Measurements from ENCODE around the gene PTPRG. TPM values are rescaled to one million over a fixed set of nuclear protein-coding genes. Genes with fewer than 3 reads are reported as not detected.

PTPRG gene
- polyA plus RNA-seq, 5 donors: 28.0 to 55.8 (median 48.4) TPM

GRCh38 chr3:62261736-62262135 lies 700.4 kb downstream of the PTPRG start:
- no peak for DNase-seq

DNA sequence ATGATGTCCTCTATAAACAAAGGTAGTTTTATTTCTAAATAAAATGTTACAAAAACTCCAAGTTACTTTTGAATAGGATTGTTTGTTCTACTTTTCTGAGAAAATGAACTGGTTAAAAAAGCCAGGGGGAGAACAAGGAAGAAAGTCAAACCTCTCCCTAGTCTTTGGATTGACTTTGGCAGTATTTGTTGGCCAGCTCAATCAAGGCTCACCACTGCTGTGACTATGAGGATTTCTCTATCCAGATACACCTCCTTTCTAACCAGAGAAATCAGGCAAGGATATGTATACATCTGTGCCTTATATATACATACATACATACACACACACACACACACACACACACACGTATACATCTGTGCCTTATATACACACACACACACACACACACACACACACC lies 704.2 kb downstream of the PTPRG start:
- no peak for DNase-seq

DNA sequence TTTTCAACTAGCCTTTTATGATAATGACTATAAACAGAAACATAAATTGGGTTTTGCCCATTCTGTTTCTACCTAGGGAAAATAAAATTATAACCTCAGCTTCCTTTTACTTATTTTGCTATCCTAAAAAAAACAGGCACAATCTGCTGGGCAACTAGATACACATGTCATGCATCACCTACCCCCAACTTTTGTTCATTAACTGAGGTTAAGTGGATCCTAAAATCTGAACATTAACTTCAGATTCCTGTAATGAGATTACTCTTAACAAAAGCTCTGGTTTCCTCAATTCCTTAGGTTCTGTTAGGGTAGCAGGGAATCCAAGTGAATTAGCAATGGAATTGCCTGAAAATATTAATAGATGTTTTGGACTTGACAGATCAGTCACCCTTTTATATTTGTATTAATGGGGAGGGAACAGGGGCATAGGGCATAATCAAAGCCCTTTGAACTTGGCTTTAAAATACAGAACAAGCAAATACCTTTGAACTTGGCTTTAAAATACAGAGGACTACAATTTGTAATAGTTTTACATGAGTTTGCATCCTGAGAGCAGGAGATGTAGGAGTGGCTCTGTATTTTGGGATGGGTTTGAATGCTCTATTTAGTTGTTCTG lies 705.4 kb downstream of the PTPRG start:
- DNase-seq: no peak

GRCh38 chr3:62276658-62277180 lies 715.3 kb downstream of the PTPRG start:
- no peak for DNase-seq

DNA sequence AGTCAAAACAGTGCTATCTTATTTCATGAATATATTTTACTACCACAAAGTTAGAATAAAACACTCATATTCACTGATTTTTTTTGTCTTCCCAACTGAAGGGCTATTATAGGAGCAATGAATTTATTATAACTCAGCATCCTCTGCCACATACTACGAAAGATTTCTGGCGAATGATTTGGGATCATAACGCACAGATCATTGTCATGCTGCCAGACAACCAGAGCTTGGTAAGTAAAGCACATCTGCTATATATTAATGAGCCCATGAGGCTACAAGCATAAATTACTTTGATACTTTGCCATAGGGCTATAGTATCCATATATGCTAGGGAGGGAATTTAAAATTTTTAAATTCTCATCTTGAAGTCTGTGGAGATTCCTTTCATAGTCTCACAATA lies 716.1 kb downstream of the PTPRG start:
- no peak for DNase-seq

DNA sequence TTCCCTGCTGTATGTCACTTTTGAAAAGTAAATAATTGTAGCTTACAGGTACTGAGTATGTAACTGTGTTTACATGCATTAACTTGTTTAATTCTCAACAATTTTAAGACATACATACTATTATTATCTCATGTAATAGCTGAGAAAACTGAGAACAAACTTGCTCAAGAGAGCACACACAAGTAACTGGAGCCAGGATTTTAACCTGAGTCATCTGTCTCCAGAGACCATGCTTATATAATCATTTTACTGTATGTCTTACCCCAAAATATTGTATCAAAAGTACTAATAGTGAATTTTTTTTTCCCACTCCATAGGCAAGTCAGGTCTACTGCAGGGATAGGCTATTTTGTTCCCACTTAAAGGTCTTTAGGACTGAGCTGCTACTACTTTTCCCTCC lies 716.6 kb downstream of the PTPRG start:
- no peak for DNase-seq

- DNase-seq: no peak
Observed at GRCh38 chr3:62281726-62282125, 720.4 kb downstream of the PTPRG start.

- DNase-seq: no peak
Observed at GRCh38 chr3:62284442-62284841, 723.1 kb downstream of the PTPRG start.

- no peak for DNase-seq
Observed at GRCh38 chr3:62287392-62287927, 726.1 kb downstream of the PTPRG start.

DNA sequence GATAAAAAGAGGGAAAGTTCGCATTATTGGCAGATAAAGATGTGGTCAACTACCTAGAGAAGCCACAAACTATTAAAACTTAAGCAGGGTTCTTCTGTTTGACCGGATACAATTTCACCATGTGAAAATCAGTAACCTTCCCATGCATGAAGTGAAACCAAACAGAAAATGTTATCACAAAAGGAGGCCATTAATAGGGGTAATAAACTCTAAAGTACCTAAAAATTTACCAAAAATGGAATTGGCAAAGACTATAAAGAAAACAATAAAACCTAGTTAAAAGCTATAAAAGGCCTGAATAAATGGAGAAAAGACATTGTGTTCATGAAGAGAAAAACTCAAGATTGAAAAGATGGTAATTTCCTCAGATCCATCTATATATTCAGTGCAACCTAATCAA lies 728.6 kb downstream of the PTPRG start:
- DNase-seq: no peak

GRCh38 chr3:62293051-62293780 lies 731.8 kb downstream of the PTPRG start:
- DNase-seq: no peak

DNA sequence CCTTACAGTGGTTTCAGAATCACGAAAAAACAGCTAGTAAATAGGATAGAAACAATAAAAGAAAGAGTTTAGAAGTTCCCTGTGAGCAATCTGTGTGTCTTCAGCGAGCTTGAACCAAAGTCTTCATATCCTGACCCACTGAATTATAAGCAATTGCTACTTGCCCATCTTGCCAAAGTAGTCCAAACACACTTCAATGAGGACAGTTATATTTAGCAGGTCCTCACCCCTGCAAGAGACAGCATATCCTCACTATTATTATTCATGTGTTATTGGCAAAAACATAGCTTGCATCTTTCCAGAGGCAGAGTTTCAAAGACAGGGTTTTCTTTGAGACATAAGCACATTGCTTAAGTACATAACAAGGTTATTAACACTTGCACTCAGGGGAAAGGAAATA lies 734.2 kb downstream of the PTPRG start:
- no peak for DNase-seq

DNA sequence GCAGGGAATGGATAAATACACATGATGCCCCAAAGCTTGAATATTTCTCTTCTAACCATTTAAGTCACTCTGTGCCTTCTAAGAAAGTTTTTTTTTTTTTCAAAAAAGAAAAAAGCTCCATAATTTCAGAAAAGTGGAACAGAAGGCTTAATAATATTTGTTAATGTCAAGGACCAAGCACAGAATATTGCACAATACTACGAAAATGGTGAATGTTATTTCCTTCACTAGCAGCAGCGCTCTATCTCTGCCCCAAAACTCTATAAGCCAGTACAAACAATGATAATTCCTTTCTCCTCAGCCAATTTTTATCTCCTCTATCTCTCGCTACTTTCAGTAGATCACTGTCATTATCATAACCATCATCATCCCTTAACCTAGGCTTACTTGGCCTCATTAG lies 739.2 kb downstream of the PTPRG start:
- DNase-seq: no peak

DNA sequence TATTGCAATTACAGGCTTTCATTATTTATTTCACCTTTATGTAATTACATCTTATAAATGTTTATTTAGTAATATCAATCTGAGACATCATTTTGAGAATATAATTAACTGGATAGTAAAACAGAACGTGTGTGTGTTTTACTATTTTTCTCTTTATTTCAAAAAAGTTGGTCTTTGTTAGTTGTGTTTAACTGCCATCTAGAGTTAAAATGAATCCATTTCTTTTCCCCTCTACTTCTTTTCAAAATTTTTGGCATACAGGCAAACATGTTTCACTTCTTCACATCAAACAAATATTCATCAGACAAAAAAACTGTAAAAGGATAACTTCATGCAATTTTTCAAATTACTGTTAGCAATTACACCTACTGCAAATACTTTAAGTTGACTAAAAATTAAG lies 750.8 kb downstream of the PTPRG start:
- DNase-seq: no peak

DNA sequence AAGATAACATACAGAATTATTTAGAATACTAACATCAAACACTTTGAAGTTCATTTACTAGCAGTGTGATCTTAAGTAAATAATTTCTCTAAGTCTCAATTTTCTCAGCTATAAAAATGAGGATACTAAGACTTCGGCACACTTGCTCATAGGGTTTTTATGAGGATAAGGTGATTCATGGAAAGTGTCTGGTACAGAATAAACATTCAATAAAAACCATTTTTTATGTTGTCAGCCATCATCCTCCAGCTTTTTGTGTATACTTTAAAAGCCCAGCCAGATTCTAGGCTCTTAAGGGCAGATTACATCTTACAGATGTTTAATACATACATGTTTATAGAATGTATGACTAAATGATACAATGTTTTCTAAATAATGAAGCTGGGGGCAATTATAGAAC lies 755.2 kb downstream of the PTPRG start:
- DNase-seq: no peak

- DNase-seq: no peak
Observed at GRCh38 chr3:62318365-62318751, 757.0 kb downstream of the PTPRG start.

DNA sequence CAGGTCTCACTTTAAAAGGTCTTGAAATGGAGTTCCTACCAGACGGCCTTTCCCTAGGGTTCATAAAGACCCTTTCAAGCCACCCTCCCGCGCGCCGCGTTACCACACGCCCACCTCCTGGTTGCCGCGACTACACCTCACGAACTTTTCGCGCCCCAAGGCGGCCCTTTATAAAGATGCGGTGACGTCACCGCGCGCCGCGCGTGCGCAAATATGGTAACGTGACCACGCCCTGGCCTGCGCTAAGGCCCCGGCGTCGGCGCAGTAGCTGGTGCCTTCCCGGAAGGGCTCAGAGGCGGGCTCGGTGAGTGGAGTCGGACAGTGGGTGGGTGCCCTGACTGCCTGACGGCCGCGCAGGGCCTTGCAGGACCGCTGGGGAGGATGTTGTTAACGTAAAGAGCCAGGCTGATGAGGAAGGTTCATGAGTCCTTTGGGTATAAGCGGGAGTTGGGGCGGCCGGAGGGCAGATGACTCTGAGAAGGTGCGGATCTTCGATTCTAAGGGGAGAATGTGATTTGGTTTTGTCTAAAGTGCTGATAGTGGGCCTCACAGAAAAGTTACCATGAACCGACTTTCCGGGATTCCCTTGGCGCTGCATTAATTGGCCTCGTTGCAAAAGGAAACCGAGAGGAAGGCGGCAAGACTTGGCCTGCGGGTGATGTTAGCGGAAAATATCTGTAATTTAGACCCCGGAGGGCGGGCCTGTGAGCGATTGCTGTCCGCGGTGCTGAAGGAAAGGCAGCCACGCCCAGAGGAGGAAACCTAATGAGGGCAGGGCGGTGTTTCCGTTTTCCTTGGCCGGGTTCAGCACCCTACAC lies 757.6 kb downstream of the PTPRG start:
- peak; percentile 84 to 88 for DNase-seq

DNA sequence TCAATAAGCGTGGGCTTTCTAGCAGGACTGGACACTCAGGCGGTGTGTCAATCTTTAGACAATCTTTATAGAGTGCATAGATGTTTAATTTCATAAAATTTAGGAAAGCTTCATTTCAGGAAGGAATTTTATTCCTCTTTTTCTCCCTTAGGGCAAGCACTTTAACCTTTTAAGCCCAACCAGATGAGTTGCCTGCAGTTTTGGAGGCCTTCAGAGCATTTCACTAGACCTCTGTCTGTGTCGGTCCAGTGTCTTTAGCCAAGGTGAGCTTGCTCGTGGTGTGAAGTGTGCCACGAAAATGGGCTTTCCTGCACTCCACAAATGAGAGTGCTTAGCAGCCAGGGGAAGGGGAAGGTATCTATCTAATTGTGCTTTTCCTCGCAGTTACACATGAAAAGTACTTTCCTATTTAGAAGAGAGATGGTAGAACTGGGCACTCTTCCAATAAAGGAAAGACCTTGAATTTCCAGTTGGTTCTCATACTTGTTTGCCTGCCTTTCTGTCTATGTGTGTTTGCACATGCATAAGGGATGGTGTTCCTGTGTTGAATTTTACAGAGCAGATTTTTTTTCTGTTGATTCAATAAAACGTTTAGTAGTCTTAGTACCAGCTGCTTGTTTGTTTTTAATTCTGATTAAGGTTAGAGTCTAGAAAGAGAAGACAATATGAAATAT lies 758.3 kb downstream of the PTPRG start:
- peak; percentile 12 to 28 for DNase-seq

DNA sequence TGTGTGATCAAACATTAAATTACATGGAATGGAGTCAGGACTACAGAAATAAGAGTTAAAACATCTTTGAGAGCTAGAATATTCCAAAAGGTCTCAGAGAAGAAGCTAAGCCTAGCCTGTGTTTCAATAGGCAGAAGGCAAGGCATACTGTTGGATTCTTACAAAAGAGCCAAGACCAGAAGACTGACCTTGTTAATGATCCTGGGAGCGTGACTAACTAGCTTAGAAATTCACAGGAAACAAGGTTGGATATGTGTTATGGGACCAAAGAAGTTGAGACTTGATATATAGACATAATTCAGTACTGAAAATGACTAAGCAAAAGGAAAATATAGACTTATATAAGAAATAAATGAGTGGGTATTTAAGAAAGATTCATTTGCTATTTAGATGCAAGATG lies 761.9 kb downstream of the PTPRG start:
- DNase-seq: no peak

DNA sequence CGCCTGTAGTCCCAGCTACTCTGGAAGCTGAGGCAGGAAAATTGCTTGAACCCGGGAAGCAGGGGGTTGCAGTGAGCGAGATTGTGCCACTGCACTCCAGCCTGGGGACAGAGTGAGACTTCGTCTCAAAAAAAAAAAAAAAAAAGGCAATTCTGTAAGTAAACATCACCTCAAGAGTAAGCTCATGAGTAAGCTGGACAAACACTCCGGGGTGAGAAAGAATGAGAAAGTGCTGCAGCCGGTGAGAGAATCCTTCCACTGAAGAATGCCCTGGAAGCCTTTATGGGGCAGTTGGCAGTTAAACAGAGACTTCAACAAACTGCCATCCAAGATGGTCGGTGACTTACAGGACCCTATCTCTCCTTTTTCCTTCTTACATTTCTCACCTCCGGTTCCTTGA lies 764.5 kb downstream of the PTPRG start:
- DNase-seq: no peak

GRCh38 chr3:62329971-62330370 lies 768.6 kb downstream of the PTPRG start:
- DNase-seq: no peak

DNA sequence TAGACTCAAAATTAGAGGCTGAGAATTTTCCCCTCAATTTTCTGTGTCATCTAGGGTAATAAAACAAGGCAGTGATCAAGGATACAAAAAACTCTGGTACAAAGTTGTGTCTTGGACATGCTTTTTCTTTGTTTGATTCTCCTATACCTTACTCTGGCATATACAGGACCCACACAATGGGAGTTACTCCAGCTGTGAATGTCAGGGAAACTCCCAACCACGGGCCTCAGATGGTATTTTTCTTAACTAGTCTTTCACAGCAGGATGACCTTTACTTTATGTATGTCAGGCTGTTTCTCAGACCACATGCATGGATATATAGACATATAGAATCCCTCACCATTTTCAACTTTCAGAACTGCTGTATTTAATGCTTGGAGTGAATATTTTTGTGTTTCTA lies 770.6 kb downstream of the PTPRG start:
- no peak for DNase-seq

Measured in right lung (tissue), 5 donors.